Renal cortical epithelial cell (primary cell): ENCODE results near the gene SPAG8. TPM values are rescaled to one million over a fixed set of nuclear protein-coding genes. Genes with fewer than 3 reads are reported as not detected.
A peak's percentile ranks its signal among the peaks of the same experiment; 100 is the strongest.

ENCODE experiments used
- DNase-seq: peaks from one replicate; pipeline ENCODE4 v3.0.0-alpha.2; 2011; ENCODE audit warnings: low read depth
- total RNA-seq: library from RNA; depleted of rRNA; stranded (reverse); fragments of >200 nt; gene quantifications from 2 replicates; pipeline ENCODE4 v1.2.3, GENCODE V29; 2014

Gene SPAG8
- total RNA-seq, 1 donor from 2014 or later, result 0.80 TPM

GRCh38 chr9:35810122-35810521 is 1.9 kb downstream of the SPAG8 start:
- no peak for DNase-seq

- DNase-seq, result no peak
These were observed 3.6 kb downstream of the SPAG8 start for GRCh38 chr9:35808433-35808832.

- DNase-seq, result no peak
These were observed 6.0 kb downstream of the SPAG8 start for GRCh38 chr9:35806101-35806500.

- no peak for DNase-seq
These were observed 10.5 kb downstream of the SPAG8 start for GRCh38 chr9:35801328-35802128.

- DNase-seq, result no peak
These were observed 11.5 kb downstream of the SPAG8 start for GRCh38 chr9:35800530-35800929.

GRCh38 chr9:35798658-35799374 is 13.2 kb downstream of the SPAG8 start:
- DNase-seq, result peak; percentile 94

- no peak for DNase-seq
These were observed 14.6 kb downstream of the SPAG8 start for GRCh38 chr9:35797311-35798109.

GRCh38 chr9:35795695-35796094 is 16.4 kb downstream of the SPAG8 start:
- DNase-seq, result peak; percentile 58

GRCh38 chr9:35793461-35793860 is 18.6 kb downstream of the SPAG8 start:
- DNase-seq, result no peak

- no peak for DNase-seq
These were observed 19.2 kb downstream of the SPAG8 start for GRCh38 chr9:35792826-35793225.

GRCh38 chr9:35792024-35792813 is 19.8 kb downstream of the SPAG8 start:
- DNase-seq, result no peak

GRCh38 chr9:35791297-35791921 is 20.7 kb downstream of the SPAG8 start, which contains the start of gene NPR2:
Gene NPR2, plus strand, starts transcription at chr9:35791591. Its CDS starts 818 bp downstream, at chr9:35792409.
- no peak for DNase-seq

GRCh38 chr9:35790385-35791296 is 21.4 kb downstream of the SPAG8 start:
- peak; percentile 72 for DNase-seq

- no peak for DNase-seq
These were observed 22.1 kb downstream of the SPAG8 start for GRCh38 chr9:35790025-35790384.

GRCh38 chr9:35789541-35789940 is 22.5 kb downstream of the SPAG8 start:
- no peak for DNase-seq

GRCh38 chr9:35783418-35783817 is 28.6 kb downstream of the SPAG8 start:
- DNase-seq, result no peak

- no peak for DNase-seq
These were observed 31.0 kb downstream of the SPAG8 start for GRCh38 chr9:35781066-35781465.

- DNase-seq, result no peak
These were observed 33.6 kb downstream of the SPAG8 start for GRCh38 chr9:35778496-35778895.

GRCh38 chr9:35776018-35776417 is 36.0 kb downstream of the SPAG8 start:
- DNase-seq, result no peak
